ENCODE data around the gene CYTIP. TPM values are rescaled to one million over a fixed set of nuclear protein-coding genes. Genes with fewer than 3 reads are reported as not detected.

CYTIP gene
- total RNA-seq, 1 experiment from 2014 or later = not detected

GRCh38 chr2:157433394-157433793, 10.5 kb downstream of the CYTIP start:
- no peak for TF ChIP-seq EZH2 (IDR thresholded peaks at IDR 0.05; ENCODE audit: borderline replicate concordance, low read depth, low read length, poor library complexity, severe bottlenecking)
- TF ChIP-seq, protein P1, sequence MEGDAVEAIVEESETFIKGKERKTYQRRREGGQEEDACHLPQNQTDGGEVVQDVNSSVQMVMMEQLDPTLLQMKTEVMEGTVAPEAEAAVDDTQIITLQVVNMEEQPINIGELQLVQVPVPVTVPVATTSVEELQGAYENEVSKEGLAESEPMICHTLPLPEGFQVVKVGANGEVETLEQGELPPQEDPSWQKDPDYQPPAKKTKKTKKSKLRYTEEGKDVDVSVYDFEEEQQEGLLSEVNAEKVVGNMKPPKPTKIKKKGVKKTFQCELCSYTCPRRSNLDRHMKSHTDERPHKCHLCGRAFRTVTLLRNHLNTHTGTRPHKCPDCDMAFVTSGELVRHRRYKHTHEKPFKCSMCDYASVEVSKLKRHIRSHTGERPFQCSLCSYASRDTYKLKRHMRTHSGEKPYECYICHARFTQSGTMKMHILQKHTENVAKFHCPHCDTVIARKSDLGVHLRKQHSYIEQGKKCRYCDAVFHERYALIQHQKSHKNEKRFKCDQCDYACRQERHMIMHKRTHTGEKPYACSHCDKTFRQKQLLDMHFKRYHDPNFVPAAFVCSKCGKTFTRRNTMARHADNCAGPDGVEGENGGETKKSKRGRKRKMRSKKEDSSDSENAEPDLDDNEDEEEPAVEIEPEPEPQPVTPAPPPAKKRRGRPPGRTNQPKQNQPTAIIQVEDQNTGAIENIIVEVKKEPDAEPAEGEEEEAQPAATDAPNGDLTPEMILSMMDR (conservative IDR thresholded peaks at IDR 0.05; ENCODE audit: low read depth, low read length) = no peak
- BruUV-seq (replicated peaks) = no TSS peak
- H3K36me3 ChIP-seq (ENCODE audit: insufficient read depth, low read length, poor library complexity, severe bottlenecking) = no peaks in the 10 kb centered on the region
- intact Hi-C loops (cut with micrococcal nuclease; ENCODE audit: unreplicated experiment) = no loop called here
- POLR2A ChIA-PET (ENCODE audit: low non-redundant PET) = no interaction called here
- H3K27ac ChIP-seq (ENCODE audit: low read depth, low read length, poor library complexity, severe bottlenecking) = no peak overlapping the region
- no peak overlapping the region for H3K4me3 ChIP-seq (ENCODE audit: low read depth, low read length, poor library complexity, severe bottlenecking)
- no peaks in the 10 kb centered on the region for H3K4me1 ChIP-seq (ENCODE audit: insufficient read depth, low read length, poor library complexity, severe bottlenecking)
- no peaks in the 10 kb centered on the region for H3K27me3 ChIP-seq (replicated peaks; ENCODE audit: insufficient read depth, low read depth, low read length, poor library complexity)
- H3K9me3 ChIP-seq (ENCODE audit: low read depth, low read length, poor library complexity, severe bottlenecking) = no peaks in the 10 kb centered on the region
- no peak for DNase-seq (ENCODE audit: low spot score)
- CTCF ChIA-PET = no interaction called here

- Histone ChIP-seq H3K36me3 (ENCODE audit: insufficient read depth, low read length, poor library complexity, severe bottlenecking) (no peaks in the 10 kb centered on the region), H3K4me3 (ENCODE audit: low read depth, low read length, poor library complexity, severe bottlenecking) (no peak overlapping the region), H3K27ac (ENCODE audit: low read depth, low read length, poor library complexity, severe bottlenecking) (no peak overlapping the region), H3K4me1 (ENCODE audit: insufficient read depth, low read length, poor library complexity, severe bottlenecking) (no peaks in the 10 kb centered on the region), H3K27me3 (replicated peaks; ENCODE audit: insufficient read depth, low read depth, low read length, poor library complexity) (no peaks in the 10 kb centered on the region), H3K9me3 (ENCODE audit: low read depth, low read length, poor library complexity, severe bottlenecking) (no peaks in the 10 kb centered on the region)
- POLR2A ChIA-PET (ENCODE audit: low non-redundant PET) = no interaction called here
- no TSS peak for BruUV-seq (replicated peaks)
- intact Hi-C loops (cut with micrococcal nuclease; ENCODE audit: unreplicated experiment) = no loop called here
- DNase-seq (ENCODE audit: low spot score) = no peak
- CTCF ChIA-PET = no interaction called here
- TF ChIP-seq, protein P1 (conservative IDR thresholded peaks at IDR 0.05; ENCODE audit: low read depth, low read length) = no peak
- no peak for TF ChIP-seq EZH2 (IDR thresholded peaks at IDR 0.05; ENCODE audit: borderline replicate concordance, low read depth, low read length, poor library complexity, severe bottlenecking)
Observed at GRCh38 chr2:157432475-157433106, 11.3 kb downstream of the CYTIP start.

DNA sequence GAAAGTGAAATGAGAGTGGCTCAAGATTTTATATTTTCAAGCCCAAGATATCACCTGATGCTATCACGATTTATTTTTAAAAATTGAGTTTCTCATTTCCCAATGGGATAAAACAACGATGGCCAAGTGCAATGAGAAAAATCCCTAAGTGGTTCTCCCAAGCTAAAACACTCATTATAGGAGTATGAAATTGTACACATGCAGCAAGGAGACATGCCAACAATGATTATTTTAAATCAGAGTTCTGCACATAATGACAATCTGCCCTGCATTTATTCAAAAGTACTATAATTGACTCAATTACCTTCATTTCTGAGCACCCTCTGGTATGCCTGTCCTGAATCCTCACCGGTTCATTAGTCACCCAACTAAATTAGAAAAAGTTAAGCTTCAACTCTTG, 12.7 kb downstream of the CYTIP start:
- no peak overlapping the region for H3K4me3 ChIP-seq (ENCODE audit: low read depth, low read length, poor library complexity, severe bottlenecking)
- H3K27ac ChIP-seq (ENCODE audit: low read depth, low read length, poor library complexity, severe bottlenecking) = no peak overlapping the region
- CTCF ChIA-PET = no interaction called here
- BruUV-seq (replicated peaks) = no TSS peak
- intact Hi-C loops (cut with micrococcal nuclease; ENCODE audit: unreplicated experiment) = no loop called here
- H3K27me3 ChIP-seq (replicated peaks; ENCODE audit: insufficient read depth, low read depth, low read length, poor library complexity) = no peaks in the 10 kb centered on the region
- no peaks in the 10 kb centered on the region for H3K36me3 ChIP-seq (ENCODE audit: insufficient read depth, low read length, poor library complexity, severe bottlenecking)
- H3K9me3 ChIP-seq (ENCODE audit: low read depth, low read length, poor library complexity, severe bottlenecking) = no peaks in the 10 kb centered on the region
- DNase-seq (ENCODE audit: low spot score) = no peak
- POLR2A ChIA-PET (ENCODE audit: low non-redundant PET) = no interaction called here
- TF ChIP-seq EZH2 (IDR thresholded peaks at IDR 0.05; ENCODE audit: borderline replicate concordance, low read depth, low read length, poor library complexity, severe bottlenecking) = no peak
- TF ChIP-seq, protein P1 (conservative IDR thresholded peaks at IDR 0.05; ENCODE audit: low read depth, low read length) = no peak
- no peaks in the 10 kb centered on the region for H3K4me1 ChIP-seq (ENCODE audit: insufficient read depth, low read length, poor library complexity, severe bottlenecking)
